Adrenal gland (tissue), 12 donors: Measurements from ENCODE around the gene CWC22. TPM values are rescaled to one million over a fixed set of nuclear protein-coding genes. Genes with fewer than 3 reads are reported as not detected.

Source experiments
- DNase-seq, 7 donors: peaks; one replicate each; pipeline ENCODE4 v3.0.0-alpha.2; 2019 to 2020
- H3K27ac ChIP-seq, 5 donors: fragments of 200-600 bp; sonication (generic) in 4 of 5; 1 replicate in 3 of 5; 2 replicates in 2 of 5; pipeline versions ENCODE4 v1.5.1 to v1.8.0; 2016 to 2020; ENCODE audit warnings: mild to moderate bottlenecking in 1 of 5
- H3K27me3 ChIP-seq: fragments of 200-600 bp; 2 replicates; pipeline ENCODE4 v1.8.0; 2021
- H3K36me3 ChIP-seq, 2 donors: fragments of 200-600 bp; replicated peaks in 1 of 2; 1 replicate in 1 of 2; 2 replicates in 1 of 2; pipeline versions ENCODE4 v1.5.1 to v1.8.0; 2018 to 2022
- H3K4me1 ChIP-seq, 2 donors: fragments of 200-600 bp; replicated peaks in 1 of 2; 1 replicate in 1 of 2; 2 replicates in 1 of 2; pipeline versions ENCODE4 v1.5.1 to v1.8.0; 2018 to 2021
- H3K4me3 ChIP-seq, 4 donors: fragments of 200-600 bp; sonication (generic) in 3 of 4; one replicate each; pipeline ENCODE4 v1.5.1; 2016 to 2018
- H3K9me3 ChIP-seq, 3 donors: fragments of 200-600 bp; sonication (generic) in 1 of 3; replicated peaks in 1 of 3; 1 replicate in 2 of 3; 2 replicates in 1 of 3; pipeline versions ENCODE4 v1.5.1 to v1.8.0; 2016 to 2021
- CTCF ChIP-seq, 6 experiments: fragments of 450-650 bp in 4 of 6; fragments of 200-600 bp in 2 of 6; sonication (generic) in 1 of 6; IDR thresholded peaks; 1 replicate in 5 of 6; 2 replicates in 1 of 6; pipeline versions ENCODE4 v1.5.1 to v1.8.0; 2016 to 2021; ENCODE audit warnings: antibody characterized with exemption in 6 of 6, mild to moderate bottlenecking in 2 of 6, moderate library complexity in 1 of 6
- POLR2A ChIP-seq, 2 donors: fragments of 450-650 bp; IDR thresholded peaks; one replicate each; pipeline ENCODE4 v1.6.1; 2017; ENCODE audit warnings: antibody characterized with exemption in 2 of 2, mild to moderate bottlenecking in 2 of 2, moderate library complexity in 1 of 2
- WGBS, 4 donors: extraction: QIAGEN DNeasy Blood & Tissue Kit in 2 of 4; methylation state at CpG; one replicate each; pipeline versions ENCODE4 v1.1.5 to v1.1.7; 2013 to 2017; 5-methylcytosine and 5-hydroxymethylcytosine counted together
- intact Hi-C, 2 donors: fragments of 100-400 bp; cut with DNase I; formaldehyde crosslinking; loops; one replicate each; pipeline versions ENCODE4 v1.14.1 to v1.15.0; 2022 to 2023
- polyA plus RNA-seq, 3 donors: library from polyadenylated mRNA; stranded (reverse); fragments of 200-250 nt in 2 of 3; fragments of 350-450 nt in 1 of 3; fragmentation: Illumina TruSeq in 1 of 3; extraction: RNeasy Lipid Tissue Mini Kit (QIAGEN cat#74804) in 1 of 3; gene quantifications; one replicate each; pipeline ENCODE4 v1.2.3, GENCODE V29; 2013 to 2014
- total RNA-seq, 9 donors: library from RNA; depleted of rRNA in 4 of 9; stranded (reverse); fragments of >200 nt in 4 of 9; fragments of 120-200 nt in 1 of 9; fragmentation: NEBNext Ultra II Directional in 1 of 9; extraction: Animal tissue kit (Norgen Biotek cat#: 25700) in 1 of 9; gene quantifications; one replicate each; pipeline versions ENCODE4 v1.1.0 to v1.2.4, GENCODE V29; 2013 to 2023
- donor health status: healthy with polysubstance abuse.
- donor health status: Bipolar disorder and iron deficiency.
- donor health status: DM: yes; HTN: yes; CAD: no.
- donor health status: DM: no; HTN: no; CAD: no.
- donor health status: DM: no; HTN: no; CAD: no.
- donor health status: DM: yes; HTN: yes; CAD: no.

CWC22 gene
- total and polyA plus RNA-seq, 12 donors: 9.2 to 22.0 (median 14.9) TPM

DNA sequence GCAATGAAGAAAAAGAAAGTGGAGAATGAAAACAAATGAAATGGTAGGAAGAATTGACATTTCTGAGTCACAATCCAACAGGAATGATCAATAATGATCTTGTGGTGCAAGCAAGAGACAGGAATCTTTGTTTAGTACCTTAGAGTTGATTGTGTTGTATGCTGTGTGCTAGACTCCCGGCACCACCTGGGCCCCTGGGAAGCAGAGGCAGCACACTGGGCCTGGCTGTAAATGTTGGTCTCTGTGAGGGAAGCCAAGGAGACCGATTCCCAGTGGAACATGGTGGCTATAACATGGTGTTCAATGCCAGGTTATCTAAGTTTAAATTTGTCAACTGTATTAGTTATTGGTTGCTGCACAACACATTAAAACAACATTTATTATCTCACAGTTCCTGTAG is 9.8 kb upstream of the CWC22 start:
- no peaks in the 10 kb centered on the region for H3K4me1 ChIP-seq
- no peak overlapping the region for H3K4me3 ChIP-seq
- TF ChIP-seq CTCF (IDR thresholded peaks at IDR 0.05) (no peak), POLR2A (IDR thresholded peaks at IDR 0.05) (no peak)
- no peak for DNase-seq
- H3K27ac ChIP-seq: no peak overlapping the region
- intact Hi-C loops: no loop called here
- H3K9me3 ChIP-seq: peaks cover 0 to 2% (median 0%) of the 10 kb centered on the region in 3 donors
- H3K36me3 ChIP-seq: no peaks in the 10 kb centered on the region
- 75 to 91% (median 84%) methylated on average over 2 of the region's 2 CpGs for whole genome bisulfite sequencing, 4 donors
- H3K27me3 ChIP-seq: no peaks in the 10 kb centered on the region

DNA sequence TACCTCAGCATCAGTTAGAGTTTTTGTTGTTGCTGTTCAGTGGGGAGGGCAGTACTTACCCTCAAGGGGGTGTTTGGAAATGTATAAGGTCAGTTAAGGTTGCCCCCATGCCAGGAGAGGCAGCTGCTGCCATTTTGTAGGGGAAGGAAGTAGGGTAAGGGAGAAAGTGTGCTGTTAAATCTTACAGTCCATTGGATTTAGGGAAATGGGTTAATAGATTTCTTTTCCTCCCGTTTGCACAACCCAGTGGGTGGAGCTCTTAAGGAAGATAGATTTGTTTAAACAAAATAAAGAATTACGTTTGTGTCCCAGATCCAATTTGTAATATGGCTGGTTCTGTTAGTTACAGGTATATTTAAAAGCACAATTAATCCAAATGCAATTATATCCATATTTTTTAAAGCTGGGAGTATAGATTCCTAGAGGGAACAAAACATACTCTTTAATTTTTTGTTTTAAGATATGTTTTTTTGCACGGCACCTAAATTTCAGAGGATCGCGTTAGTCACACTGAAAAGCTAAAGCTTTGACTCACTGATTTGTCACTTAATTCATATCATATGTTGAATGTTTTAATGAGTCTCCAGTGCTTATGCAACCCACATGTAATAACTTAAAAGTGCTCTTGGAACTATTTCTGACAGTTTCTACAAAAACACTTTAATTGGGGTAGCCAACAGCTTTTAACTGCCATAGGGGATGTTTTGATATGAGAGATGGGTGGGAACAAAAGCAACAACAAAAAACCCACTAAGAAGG is 9.0 kb upstream of the CWC22 start:
- H3K4me3 ChIP-seq: no peak overlapping the region
- TF ChIP-seq CTCF (IDR thresholded peaks at IDR 0.05): no peak
- no peak for TF ChIP-seq POLR2A (IDR thresholded peaks at IDR 0.05)
- intact Hi-C loops: no loop called here
- peaks cover 0 to 3% (median 0%) of the 10 kb centered on the region in 3 donors for H3K9me3 ChIP-seq
- no peak for DNase-seq
- 55 to 61% (median 60%) methylated on average over 5 of the region's 5 CpGs for WGBS, 4 donors
- no peaks in the 10 kb centered on the region for H3K27me3 ChIP-seq
- no peaks in the 10 kb centered on the region for H3K4me1 ChIP-seq
- no peak overlapping the region for H3K27ac ChIP-seq
- no peaks in the 10 kb centered on the region for H3K36me3 ChIP-seq

- intact Hi-C loops: no loop called here
- no peak overlapping the region for H3K27ac ChIP-seq
- H3K4me3 ChIP-seq: no peak overlapping the region
- H3K27me3 ChIP-seq: no peaks in the 10 kb centered on the region
- peaks cover 0 to 3% (median 0%) of the 10 kb centered on the region in 3 donors for H3K9me3 ChIP-seq
- no peaks in the 10 kb centered on the region for H3K4me1 ChIP-seq
- 78 to 87% (median 81%) methylated on average over 4 of the region's 4 CpGs for WGBS, 4 donors
- DNase-seq: no peak
- H3K36me3 ChIP-seq: no peaks in the 10 kb centered on the region
- TF ChIP-seq POLR2A (IDR thresholded peaks at IDR 0.05) (no peak), CTCF (IDR thresholded peaks at IDR 0.05) (no peak)
These were observed 5.4 kb upstream of the CWC22 start for GRCh38 chr2:180012523-180012922.

DNA sequence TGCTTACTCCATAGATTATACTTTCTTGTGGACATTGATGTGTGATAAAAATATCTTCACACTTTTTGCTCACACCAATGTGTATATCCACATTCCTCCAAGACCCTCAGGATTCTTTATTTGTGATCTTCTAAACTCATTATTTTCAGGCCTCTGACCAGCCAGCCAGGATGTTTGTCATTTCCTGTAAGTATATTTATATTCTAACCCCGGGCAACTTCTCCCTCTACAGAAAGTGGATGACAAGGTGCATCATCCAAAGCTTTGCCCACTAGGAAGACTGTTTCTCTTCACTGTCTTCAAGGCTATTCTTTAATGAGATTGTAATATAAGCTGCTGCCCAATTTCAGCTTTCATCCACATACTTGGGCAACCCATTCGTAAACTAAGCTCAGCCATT is 3.6 kb upstream of the CWC22 start:
- no peaks in the 10 kb centered on the region for H3K36me3 ChIP-seq
- H3K27me3 ChIP-seq: no peaks in the 10 kb centered on the region
- peaks cover 0 to 3% (median 0%) of the 10 kb centered on the region in 3 donors for H3K9me3 ChIP-seq
- WGBS, 4 donors: 58 to 76% (median 71%) methylated on average over 2 of the region's 2 CpGs
- intact Hi-C loops: no loop called here
- TF ChIP-seq POLR2A (IDR thresholded peaks at IDR 0.05) (no peak), CTCF (IDR thresholded peaks at IDR 0.05) (no peak)
- peaks cover 6% of the 10 kb centered on the region in 2 donors for H3K4me1 ChIP-seq
- no peak overlapping the region for H3K4me3 ChIP-seq
- H3K27ac ChIP-seq: no peak overlapping the region
- no peak for DNase-seq
